Stimulated activated CD8-positive, alpha-beta memory T cell treated with anti-CD3 and anti-CD28 coated beads, Interleukin-4, amount 100 ng/mL, for 4 hours (primary cell): Measurements from ENCODE around the gene LHX1.

Source experiments
- DNase-seq, 2 donors: peaks; one replicate each; pipeline ENCODE4 v3.0.0-alpha.2; 2020; ENCODE audit warnings: low read depth in 2 of 2, low spot score in 1 of 2

Gene LHX1

DNA sequence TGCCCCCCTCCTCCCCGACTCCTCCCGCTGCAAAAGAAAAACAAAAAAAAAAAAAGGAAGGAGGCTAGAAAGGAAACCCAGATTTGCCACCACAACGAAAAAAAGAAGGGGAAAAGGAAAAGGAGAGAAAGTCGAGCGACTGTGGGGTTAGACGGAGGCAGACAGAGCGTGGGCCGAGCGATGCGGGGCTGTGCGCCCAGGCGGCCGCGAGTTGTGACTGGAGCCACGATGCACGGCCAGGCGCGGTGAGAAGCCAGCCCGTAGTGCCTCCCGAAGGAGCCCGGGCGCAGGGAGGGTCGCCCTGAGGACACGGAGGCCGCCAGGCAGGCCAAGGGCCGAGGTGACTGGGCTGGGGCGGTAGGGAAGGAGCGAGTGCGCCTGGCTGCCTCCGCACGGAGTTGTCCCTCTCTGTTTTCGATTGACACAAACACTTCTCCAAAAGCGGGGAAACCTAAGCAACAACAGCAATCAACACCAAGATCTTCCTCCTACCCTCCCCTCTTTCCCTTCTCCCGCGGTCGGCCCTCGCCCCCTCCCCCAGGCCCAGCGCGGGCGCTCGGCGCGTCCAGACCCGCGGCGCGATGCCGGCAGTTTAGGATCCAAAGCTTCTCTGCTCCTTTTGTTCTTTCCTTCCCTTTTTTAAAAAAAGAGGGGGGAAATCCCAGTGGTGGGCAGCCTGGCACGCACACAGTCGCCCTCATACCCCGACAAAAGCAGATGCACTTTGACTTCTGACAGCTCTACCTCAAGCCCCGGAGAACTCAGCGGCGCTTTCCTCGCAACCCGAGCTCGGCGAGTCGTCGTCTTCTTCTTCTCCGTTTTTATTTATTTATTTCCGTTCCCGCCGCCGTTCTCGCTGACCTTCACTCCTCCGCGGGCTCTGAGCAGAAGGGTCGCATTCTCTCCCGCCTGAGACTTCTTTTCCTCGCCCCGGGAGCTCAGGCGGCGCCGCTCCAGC is at the start of gene LHX1:
Gene LHX1 (plus strand): TSS at position 475 of the 958 bp plus-strand sequence. CDS start 723 bp downstream, outside the sequence.
- no peak for DNase-seq

DNA sequence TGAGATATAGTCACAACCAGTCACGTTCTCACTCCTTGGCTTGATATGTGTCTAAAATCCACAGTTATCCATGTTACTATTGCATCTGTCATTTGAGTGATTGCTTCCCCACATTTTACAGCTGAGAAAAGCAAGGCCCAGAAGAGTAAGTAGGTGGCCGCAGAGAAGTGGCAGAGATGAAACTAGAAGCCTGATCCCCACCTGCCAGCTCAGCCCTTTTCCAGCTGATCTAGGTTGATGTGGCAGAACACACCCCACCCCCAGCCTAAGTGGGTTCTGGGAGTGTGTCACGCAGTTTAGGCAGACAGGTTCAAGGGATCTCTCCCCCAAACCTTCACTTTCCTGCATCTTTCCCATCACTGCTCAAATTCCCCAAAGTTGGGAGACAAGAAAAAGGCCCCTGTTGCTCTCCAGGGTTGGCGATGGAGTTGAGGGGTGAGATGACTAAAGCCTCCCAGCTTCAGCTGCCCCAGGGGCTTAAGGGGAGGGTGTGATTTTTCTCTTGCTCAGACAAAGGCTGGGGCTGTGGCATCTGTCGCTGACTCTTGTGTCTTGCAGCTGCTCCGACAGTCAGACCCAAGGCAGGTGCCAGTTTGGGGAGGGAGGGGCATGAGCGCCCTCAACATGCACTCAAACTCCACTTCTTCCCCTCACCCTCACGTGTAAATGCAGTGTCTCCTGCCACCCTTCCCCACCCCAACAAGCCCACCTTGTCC is 48.9 kb upstream of the LHX1 start:
- DNase-seq = no peak

DNA sequence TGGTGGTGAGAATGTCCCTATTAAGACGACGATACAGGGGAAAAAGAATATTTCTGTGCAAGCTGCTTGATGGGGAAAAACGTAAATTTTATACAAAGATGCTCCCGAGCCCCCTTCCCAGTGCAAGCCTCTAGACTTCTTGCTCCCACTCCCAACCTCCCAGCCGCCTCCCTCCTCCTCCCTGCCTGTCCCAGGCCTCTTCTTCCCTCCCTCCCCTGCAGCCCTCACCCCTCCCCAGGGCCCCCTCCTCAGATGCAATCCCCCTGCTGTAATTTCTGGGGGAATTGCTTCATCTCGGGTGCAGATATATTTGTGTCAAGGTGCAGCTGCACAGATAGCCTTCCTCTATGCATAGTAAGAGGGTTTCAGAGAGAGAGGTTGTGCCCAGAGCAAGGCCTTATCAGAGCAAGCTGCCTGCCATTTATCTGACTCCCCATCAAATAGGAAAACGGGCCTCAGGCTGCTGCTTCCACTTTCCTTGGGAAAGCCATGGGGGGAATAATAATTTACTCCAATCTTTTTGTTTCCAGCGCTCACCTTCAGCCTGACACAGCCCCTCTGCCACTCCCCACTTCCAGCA is 47.4 kb upstream of the LHX1 start:
- DNase-seq = no peak

DNA sequence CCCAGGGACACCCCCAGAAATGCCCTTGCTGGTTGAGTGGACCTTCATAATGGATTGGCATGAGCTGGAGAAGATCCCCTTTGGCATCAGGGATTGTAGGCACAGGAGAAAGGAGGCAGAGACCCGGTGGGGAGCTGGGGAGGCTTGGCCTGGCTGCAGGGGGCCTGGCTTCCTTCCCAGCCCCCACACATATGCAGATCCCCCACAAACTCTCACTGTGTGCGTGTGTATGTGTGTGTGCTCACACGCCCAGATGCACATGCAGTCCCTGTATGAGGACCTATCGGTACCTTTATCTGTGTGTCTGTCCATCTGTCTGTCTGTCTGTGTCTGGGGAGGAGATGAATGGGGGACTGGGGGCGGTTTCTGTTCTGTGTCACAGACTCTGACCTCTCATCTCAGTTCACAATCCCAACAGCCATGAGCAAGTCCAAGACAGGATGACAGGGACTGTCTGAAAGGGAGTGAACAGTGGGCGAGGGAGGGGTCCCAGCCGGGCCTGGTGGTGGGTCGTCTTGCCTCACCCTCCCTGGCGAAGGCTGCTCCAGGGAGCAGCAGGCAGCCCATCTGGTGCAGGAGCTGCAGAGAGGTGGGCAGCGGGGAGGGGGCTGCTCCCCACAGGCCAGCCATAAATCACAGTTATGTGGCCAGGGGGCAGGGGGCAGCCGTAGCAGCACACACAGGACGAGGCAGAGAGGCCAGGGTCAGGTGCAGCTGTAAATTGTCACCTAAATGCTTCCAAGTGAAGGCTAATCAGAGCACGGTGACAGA is 46.7 kb upstream of the LHX1 start:
- DNase-seq = no peak

DNA sequence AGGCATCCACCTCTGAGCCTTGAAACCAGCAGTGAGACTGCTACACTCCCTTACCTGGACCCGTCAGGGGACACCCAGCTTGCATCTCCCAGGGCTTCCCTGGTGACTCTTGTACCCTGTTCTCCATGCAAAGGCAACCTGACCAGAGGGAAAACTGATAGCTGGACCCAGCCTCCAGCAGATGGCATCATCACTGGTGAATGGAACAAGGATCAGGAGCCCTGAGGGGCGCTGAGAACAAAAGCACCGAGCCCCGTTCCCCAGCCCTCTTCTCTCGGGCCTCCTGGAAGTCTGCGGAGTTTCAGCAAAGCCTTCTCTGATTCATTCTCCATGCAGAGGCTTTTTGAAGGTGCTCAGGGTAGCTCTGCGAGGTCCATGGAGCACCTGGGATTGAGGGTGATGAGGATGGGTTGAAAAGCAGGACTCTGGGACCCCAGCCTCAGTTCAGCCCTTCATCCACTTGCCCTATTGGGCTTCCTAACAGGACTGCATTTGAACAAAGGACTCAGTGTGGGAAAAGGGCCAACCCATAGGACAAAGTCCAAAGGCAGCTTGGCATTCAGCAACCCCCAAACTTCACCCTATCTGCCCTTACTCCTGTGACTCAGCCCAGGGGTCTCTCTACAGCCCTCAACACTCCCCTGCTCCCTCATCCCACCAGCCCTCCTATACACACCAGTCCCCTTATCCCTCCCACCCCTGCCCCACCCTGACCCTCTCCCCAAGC is 45.0 kb upstream of the LHX1 start:
- DNase-seq = no peak

DNA sequence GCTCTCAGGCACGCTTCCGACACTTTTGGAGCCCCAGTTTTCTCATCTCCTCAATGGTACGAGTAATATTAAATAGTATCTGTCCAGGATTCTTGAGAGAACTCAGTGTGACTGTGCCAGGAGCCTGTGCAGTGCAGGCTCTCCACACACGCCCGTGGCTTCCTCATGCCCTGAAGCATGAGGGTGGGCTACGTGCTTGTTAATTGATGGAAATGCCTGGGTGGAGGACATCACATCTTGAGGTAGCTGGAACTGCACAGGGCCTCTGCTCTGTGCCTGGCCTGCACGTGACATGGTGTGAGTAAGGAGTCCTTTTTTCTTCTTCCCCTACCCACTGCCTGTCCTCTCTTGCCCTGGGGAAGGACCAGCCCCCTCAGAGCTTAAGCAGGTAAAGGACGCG is 43.1 kb upstream of the LHX1 start:
- no peak for DNase-seq

DNA sequence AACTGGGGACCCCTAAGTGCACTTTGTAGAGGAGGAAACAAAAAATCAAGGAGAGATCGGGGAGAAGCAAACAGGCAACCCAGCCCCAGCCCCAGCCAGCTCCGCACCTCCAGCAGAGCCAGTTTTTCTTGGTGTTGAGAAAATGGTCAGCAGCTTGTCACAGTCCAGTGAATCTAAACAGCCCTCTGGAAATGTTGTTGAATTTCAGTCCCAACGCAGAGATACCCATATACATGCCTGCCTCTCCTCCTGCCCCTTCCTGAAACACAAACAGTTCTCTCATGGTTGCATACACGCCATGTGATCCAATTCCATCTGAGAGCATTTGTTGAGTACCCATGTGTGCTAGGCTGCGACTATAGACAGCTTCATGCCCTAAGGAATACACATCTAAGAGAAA is 42.4 kb upstream of the LHX1 start:
- DNase-seq = no peak

DNA sequence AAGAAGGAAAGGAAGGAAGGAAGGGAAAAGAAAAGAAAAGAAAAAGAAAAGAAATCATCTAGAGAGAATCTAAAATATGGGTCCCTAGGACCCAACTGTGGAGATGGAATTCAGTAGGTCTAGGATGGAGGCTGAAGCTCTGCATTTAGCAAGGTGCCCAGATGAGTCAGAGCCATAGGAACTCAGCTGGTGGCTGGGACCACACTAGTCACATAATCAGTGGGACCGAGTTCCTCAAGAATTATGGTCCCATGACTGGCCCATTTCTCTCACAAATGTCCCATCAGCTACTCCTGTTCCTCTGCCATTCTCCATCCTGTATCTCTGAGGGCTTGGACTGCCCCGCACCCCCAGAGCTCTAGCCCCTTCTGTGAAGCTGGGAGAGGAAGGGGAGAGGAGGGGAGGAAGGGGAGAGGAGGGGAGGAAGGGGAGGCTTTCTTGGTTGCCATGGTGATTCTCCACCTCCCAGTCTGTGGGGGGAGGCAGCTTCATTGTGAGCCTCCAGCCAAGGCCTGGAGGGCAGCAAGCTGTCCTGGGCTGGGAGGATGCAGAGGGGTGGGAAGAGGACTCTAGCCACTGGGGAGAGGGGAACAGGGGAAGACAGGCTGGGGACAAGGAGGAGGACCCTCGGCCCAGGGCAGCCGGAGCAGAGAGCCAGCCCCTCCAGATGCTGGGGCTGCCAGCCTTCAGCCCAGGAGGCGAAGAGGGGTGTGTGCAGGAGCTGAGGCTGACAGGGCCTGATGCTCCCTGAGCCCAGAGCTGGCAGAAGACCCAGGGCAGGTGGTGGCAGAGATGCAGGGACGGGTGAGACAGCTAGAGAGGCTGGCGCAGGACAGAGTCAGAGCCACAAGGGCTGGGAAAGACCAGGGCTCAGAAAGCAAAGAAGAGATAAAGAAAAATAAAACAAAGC is 37.8 kb upstream of the LHX1 start:
- DNase-seq = no peak

DNA sequence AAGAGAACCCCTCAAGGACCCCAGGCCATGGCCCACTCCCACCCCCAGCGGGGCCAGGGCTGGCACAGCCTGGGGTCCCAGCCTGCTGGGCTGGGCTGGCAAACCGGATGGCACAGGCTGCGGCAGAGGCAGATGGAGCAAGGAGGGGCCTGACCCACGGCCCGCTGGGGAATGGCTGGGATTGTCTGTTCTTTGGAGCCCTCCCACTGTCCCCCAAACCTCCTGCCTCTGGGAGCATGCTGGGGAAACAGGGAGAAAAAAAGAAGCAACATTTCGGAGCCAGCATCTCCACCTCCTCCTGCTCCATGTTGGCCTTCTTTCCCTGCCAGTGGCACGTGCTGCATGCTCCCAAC is 37.1 kb upstream of the LHX1 start:
- DNase-seq = no peak

DNA sequence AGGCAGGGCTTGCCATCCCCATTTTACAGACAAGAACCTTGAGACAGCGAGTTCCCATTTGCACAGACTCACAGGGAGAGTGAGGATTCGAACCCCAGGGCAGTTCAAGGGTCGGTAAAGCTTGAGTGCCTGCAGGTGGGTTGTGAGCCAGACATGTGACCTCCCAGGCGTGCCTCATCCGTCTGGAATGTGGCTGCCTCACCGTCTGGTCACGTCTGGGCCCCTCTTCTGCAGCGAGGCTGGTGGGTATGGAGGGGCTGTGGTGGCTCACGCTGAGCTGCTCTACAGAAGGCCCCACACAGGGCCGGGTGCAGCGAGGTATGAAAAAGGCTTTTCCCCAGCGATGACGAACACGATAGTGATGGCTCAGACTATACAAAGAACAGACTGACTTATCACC is 35.8 kb upstream of the LHX1 start:
- DNase-seq = no peak

DNA sequence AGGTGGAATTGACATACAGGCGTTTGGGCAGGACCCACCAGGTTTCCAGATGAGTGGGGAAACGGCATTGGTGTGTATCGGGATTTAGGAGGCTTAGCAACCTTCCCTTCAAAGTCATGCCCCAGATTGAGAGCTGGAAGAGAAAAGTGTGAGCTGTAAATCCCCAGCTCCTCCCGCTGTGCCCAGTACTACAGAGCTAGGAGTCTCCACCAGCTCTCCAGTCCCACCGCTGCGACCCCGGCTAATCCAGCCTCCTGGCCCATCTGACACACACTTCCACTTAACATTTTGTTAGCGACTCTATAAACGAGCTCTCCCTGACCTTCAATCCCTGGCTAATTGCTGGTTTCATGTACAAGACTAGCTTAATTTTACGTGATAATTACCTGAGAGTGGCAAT is 29.9 kb upstream of the LHX1 start:
- DNase-seq = no peak

DNA sequence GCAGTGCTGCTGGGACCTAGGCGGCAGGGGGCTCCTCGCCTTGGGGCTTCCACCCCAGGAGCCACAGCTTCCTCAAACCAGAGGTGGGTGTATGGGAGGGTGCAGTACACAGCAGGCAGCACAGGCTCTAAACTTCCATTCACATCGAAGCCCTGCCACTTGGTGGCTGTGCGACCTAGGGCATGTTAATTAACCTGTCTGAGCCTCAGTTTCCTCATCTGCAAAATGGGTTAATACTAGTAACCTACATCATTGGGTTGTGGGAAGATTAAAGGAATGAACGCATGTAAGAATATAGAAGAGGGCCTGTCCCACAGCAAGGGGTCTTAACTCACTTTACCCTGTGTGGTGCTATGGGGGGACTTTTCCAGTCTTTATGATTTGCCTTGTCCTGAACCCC is 26.8 kb upstream of the LHX1 start:
- DNase-seq = no peak

DNA sequence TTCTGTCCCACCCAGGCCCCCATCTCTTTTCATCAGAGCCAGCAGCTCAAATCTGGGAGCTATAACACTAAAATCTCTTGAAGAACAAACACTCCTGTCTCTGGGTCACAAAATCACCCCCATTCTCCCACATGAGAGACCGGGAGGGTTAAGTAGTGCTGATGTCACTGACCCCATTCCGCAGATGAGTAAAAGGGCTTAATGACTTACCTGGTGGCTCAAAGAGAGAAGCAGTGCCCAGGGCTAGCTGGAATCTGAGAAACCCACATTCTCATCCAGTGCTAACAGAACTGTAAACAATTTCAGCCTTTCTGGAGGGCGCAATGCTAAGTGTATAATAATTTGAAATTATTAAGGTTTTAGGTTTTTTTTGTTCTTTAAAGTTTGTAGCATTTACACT is 26.3 kb upstream of the LHX1 start:
- no peak for DNase-seq

DNA sequence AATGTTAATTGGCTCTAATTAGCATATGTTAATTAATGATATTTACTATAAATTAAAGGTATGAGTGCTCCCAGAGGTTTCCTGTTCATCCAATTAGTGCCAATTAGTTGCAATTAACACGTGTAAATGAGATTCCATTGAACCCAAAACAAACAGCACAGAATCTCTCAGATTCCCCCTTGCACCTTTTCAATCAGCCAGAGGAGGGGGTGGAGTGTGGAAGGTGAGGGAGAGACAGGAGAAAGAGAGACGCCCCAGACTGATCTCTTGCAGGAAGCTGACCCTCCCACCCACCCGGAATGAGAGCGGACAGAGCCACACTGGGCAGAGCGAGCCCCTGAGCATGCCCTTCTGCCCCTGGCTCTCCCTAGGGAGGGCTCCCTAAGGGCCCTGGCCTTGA is 24.1 kb upstream of the LHX1 start:
- DNase-seq = no peak

DNA sequence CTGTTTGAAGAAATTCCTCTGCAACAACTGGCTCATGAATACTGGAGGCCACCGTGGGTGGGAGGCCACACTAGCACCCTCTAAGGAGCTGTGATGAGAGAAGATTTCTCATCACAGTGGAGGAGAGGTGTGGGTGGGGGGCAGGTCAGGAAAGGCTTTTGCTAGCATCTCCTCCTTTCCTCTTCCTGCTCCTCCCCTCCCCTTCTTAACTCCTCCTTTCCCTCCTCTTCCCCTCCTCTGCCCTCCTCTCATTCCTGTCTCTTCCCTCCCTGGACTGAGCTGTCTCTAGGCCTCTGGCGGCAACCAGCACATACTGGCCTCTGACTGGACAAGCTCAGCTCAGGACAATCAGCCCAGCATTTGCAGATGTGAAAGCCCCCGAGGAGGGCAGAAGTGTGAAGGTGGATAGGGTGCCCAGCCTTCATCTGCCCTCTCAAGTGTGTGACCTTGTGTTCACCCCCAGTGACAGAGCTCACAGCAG is 19.0 kb upstream of the LHX1 start:
- no peak for DNase-seq

DNA sequence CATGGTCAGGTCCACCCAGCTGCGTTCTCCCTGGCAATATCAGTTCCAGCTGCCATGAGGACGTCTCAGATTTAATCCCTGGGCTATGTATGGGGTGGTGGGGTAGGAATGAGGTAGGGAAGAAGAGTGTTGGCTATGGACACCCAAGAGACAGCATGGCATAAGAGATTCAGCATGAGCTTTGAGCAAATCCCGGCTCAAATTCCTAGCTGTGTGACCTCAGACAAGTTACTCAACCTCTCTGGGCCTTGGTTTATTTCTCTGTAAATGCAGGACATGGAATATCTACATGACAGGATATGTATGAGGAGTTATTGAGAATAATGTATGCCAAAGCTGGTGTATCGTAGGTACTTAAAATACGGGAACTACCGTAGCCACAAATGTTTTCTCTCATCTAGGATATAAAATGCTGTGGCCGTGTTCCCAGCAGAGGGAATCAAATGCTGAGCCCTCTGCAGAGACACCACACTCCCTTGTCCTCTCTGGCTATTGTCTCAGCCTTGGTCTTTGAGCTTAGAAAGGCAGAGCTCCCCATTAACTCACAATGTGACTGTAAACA is 17.8 kb upstream of the LHX1 start:
- DNase-seq = no peak

DNA sequence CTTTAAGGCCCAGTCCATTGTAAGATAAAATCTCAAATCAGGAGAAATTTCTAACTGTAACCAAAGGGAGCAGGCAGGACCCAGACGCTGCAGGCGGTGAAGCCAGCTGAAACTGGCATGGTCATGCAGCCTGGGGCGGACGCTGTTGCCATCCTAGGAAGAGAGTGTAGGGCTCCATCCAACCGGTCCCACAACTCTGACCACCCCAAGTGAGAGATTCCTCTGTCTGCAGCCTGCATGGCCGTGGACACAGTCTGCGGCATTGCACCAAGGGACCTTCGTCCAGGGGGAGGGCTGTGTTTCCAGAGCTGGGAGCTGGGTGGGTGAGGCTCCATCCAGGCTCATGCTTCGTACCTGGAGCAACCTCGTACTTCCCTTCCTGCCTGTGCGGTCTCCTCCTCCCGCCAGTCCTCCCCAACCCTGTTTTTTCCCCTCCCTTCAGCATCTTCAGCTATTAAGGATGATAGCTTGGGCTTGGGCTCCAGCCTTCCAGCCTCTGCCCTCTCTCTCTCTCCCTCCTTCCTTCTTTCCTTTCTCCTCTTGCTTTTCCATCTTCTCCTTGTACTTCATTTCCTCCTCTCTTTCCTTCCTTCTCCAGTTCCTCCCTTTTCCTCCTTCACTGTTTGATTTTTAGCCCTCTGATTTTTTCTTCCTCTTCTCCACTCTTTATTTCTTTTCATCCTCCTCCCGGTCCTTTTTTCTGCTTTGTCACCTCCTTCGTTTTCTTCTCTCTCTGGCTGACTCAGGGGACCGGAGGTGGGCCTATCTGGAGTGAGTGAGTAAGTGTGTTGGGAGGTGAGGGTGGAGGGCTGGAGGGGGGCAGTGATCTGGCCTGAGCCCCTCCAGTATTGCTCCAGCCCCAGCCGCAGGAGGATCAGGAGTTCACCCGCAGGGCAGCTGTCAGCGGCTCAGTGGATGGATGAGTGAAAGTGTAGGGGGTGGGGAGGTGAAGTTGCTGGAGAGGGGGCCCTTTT is 17.0 kb upstream of the LHX1 start:
- no peak for DNase-seq
